ENCODE measurements around the gene MAP4K2. TPM values are rescaled to one million over a fixed set of nuclear protein-coding genes. Genes with fewer than 3 reads are reported as not detected.

Gene MAP4K2
- total RNA-seq, 1 experiment from 2014 or later = 24.7 TPM

GRCh38 chr11:64834031-64834722 is 31.2 kb upstream of the MAP4K2 start:
- Mint-ChIP-seq H3K27me3 (ENCODE audit: low read depth) (no peaks in the 10 kb centered on the region), H3K4me3 (no peak overlapping the region), H3K4me1 (no peaks in the 10 kb centered on the region), H3K9me3 (no peaks in the 10 kb centered on the region), H3K36me3 (ENCODE audit: insufficient read depth in 1 of 3, low read depth in 3 of 3) (peaks cover 0 to 40% (median 12%) of the 10 kb centered on the region in 3 experiments; a peak in 3 of 7 replicates), H3K27ac (no peak overlapping the region)
- Histone ChIP-seq H2BK120ac (ENCODE audit: low read depth, low read length, poor library complexity, severe bottlenecking) (no peak overlapping the region), H3K9ac (ENCODE audit: extremely low read depth, insufficient read length, low read length) (no peak overlapping the region), H3K9me3 (ENCODE audit: control insufficient read depth, low read depth, low read length) (no peaks in the 10 kb centered on the region), H3K4me2 (ENCODE audit: insufficient read depth, insufficient read length, low read length) (no peak overlapping the region), H4K5ac (ENCODE audit: insufficient read length, low read depth, low read length) (no peak overlapping the region), H2BK5ac (ENCODE audit: insufficient read length, low read length) (no peak overlapping the region), H3K4me1 (ENCODE audit: insufficient read depth, low read length) (no peaks in the 10 kb centered on the region), H3K14ac (ENCODE audit: insufficient read depth, low read length) (no peak overlapping the region; the same call in 1 of the 2 replicates), H3K4ac (ENCODE audit: low read depth, low read length) (no peak overlapping the region), H4K91ac (ENCODE audit: insufficient read length, low read depth, low read length) (no peak overlapping the region), H3T11ph (ENCODE audit: low read length) (no peak overlapping the region), H3K23me2 (ENCODE audit: insufficient read length, low read depth, low read length, poor library complexity, severe bottlenecking) (no peaks in the 10 kb centered on the region), H4K20me1 (ENCODE audit: control insufficient read depth, insufficient read depth, insufficient read length) (no peaks in the 10 kb centered on the region), H3K27me3 (ENCODE audit: insufficient read depth, low read length) (no peaks in the 10 kb centered on the region), H3K18ac (ENCODE audit: insufficient read length, low read depth, low read length) (no peak overlapping the region), H2AK5ac (ENCODE audit: insufficient read length, low read length) (no peak overlapping the region), H3K79me2 (ENCODE audit: insufficient read depth, low read length) (no peaks in the 10 kb centered on the region), H2BK15ac (ENCODE audit: low read depth, low read length) (no peak overlapping the region), H3K23ac (ENCODE audit: insufficient read length, low read depth, low read length) (no peak overlapping the region), H3K79me1 (ENCODE audit: insufficient read depth, low read depth, low read length, poor library complexity, severe bottlenecking) (no peaks in the 10 kb centered on the region), H3K56ac (ENCODE audit: insufficient read length, low read depth, low read length) (no peak overlapping the region), H2BK20ac (ENCODE audit: low read depth, low read length, poor library complexity, severe bottlenecking) (no peak overlapping the region), H4K8ac (replicated peaks; ENCODE audit: insufficient read length, low read depth, low read length) (no peak overlapping the region), H3K27ac (ENCODE audit: insufficient read length, low read depth, low read length) (no peak overlapping the region), H2BK12ac (ENCODE audit: insufficient read length, low read depth, low read length) (no peak overlapping the region), H2AFZ (ENCODE audit: low read length) (no peak overlapping the region)
- no CpG with 5 or more reads among the region's 25 CpGs for WGBS (ENCODE audit: extremely low coverage, insufficient read length, low lambda C conversion rate)
- no peak for DNase-seq
- no peak for TF ChIP-seq CTCF (conservative IDR thresholded peaks at IDR 0.05)

All from H9 (cell line).